ENCODE measurements around the gene EPN2.
"Not testable (repeated sequence)": the region's sequence is repeated elsewhere in the genome, so short reads cannot be mapped to it uniquely, and the experiment has no call there.

Gene EPN2

GRCh38 chr17:19268611-19269010 is 31.4 kb downstream of the EPN2 start:
- no peak for DNase-seq (ENCODE audit: low spot score)

- DNase-seq (ENCODE audit: low spot score): no peak
These were observed 31.9 kb downstream of the EPN2 start for GRCh38 chr17:19269106-19269505.

GRCh38 chr17:19269641-19270040 is 32.5 kb downstream of the EPN2 start:
- peak; percentile 72 for DNase-seq (ENCODE audit: low spot score)

- DNase-seq (ENCODE audit: low spot score): no peak
These were observed 33.2 kb downstream of the EPN2 start for GRCh38 chr17:19270347-19270703.

GRCh38 chr17:19270704-19271611 is 33.8 kb downstream of the EPN2 start:
- no peak for DNase-seq (ENCODE audit: low spot score)

- peak; percentile 72 for DNase-seq (ENCODE audit: low spot score)
These were observed 34.7 kb downstream of the EPN2 start for GRCh38 chr17:19271780-19272357.

GRCh38 chr17:19273731-19274130 is 36.6 kb downstream of the EPN2 start:
- DNase-seq (ENCODE audit: low spot score): peak; percentile 82

- DNase-seq (ENCODE audit: low spot score): no peak
These were observed 37.7 kb downstream of the EPN2 start for GRCh38 chr17:19274893-19275292.

- DNase-seq (ENCODE audit: low spot score): no peak
These were observed 38.4 kb downstream of the EPN2 start for GRCh38 chr17:19275457-19276127.

- not testable (repeated sequence) for DNase-seq (ENCODE audit: low spot score)
These were observed 41.1 kb downstream of the EPN2 start for GRCh38 chr17:19278284-19278683.

- no peak for DNase-seq (ENCODE audit: low spot score)
These were observed 41.6 kb downstream of the EPN2 start for GRCh38 chr17:19278729-19279128.

- DNase-seq (ENCODE audit: low spot score): no peak
These were observed 44.0 kb downstream of the EPN2 start for GRCh38 chr17:19281161-19281560.

GRCh38 chr17:19284005-19284959 is 47.1 kb downstream of the EPN2 start:
- DNase-seq (ENCODE audit: low spot score): no peak

- no peak for DNase-seq (ENCODE audit: low spot score)
These were observed 48.2 kb downstream of the EPN2 start for GRCh38 chr17:19285213-19285900.

GRCh38 chr17:19286751-19287341 is 49.7 kb downstream of the EPN2 start:
- DNase-seq (ENCODE audit: low spot score): no peak

- DNase-seq (ENCODE audit: low spot score): no peak
These were observed 50.5 kb downstream of the EPN2 start for GRCh38 chr17:19287651-19288050.

GRCh38 chr17:19288453-19288852 is 51.3 kb downstream of the EPN2 start:
- DNase-seq (ENCODE audit: low spot score): no peak

GRCh38 chr17:19290066-19290705 is 53.0 kb downstream of the EPN2 start:
- peak; percentile 40 for DNase-seq (ENCODE audit: low spot score)

GRCh38 chr17:19291646-19292376 is 54.6 kb downstream of the EPN2 start:
- no peak for DNase-seq (ENCODE audit: low spot score)

- no peak for DNase-seq (ENCODE audit: low spot score)
These were observed 55.2 kb downstream of the EPN2 start for GRCh38 chr17:19292377-19292711.
